GM13976 (cell line): ENCODE results near the gene PGAM2.
A peak's percentile ranks its signal among the peaks of the same experiment; 100 is the strongest.

Experiments used
- DNase-seq: peaks from one replicate; pipeline ENCODE4 v3.0.0; 2012; ENCODE audit warnings: low spot score
- in situ Hi-C: fragments of 300-500 bp; cut with MboI; formaldehyde crosslinking; loops from one replicate; pipeline ENCODE4 v1.12.0; 2022; ENCODE audit warnings: low sequenced_read_pairs, mixed read lengths, inconsistent platforms; ENCODE audit not compliant: unreplicated experiment
- TF ChIP-seq, protein P1 (sequence below): IDR thresholded peaks from 2 replicates; pipeline ENCODE4 v1.5.1; 2012; ENCODE audit warnings: borderline replicate concordance, mild to moderate bottlenecking; ENCODE audit not compliant: insufficient read depth; ENCODE audit errors: extremely low read depth, missing control alignments, control extremely low read depth

The PGAM2 gene

DNA sequence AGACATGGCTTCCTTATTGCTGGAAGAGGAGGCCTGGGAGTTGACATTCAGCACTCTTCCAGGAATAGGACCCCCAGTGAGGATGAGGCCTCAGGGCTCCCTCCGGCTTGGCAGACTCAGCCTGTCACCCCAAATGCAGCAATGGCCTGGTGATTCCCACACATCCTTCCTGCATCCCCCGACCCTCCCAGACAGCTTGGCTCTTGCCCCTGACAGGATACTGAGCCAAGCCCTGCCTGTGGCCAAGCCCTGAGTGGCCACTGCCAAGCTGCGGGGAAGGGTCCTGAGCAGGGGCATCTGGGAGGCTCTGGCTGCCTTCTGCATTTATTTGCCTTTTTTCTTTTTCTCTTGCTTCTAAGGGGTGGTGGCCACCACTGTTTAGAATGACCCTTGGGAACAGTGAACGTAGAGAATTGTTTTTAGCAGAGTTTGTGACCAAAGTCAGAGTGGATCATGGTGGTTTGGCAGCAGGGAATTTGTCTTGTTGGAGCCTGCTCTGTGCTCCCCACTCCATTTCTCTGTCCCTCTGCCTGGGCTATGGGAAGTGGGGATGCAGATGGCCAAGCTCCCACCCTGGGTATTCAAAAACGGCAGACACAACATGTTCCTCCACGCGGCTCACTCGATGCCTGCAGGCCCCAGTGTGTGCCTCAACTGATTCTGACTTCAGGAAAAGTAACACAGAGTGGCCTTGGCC is 4.3 kb downstream of the PGAM2 start:
- in situ Hi-C loops: no loop called here
- TF ChIP-seq, protein P1, sequence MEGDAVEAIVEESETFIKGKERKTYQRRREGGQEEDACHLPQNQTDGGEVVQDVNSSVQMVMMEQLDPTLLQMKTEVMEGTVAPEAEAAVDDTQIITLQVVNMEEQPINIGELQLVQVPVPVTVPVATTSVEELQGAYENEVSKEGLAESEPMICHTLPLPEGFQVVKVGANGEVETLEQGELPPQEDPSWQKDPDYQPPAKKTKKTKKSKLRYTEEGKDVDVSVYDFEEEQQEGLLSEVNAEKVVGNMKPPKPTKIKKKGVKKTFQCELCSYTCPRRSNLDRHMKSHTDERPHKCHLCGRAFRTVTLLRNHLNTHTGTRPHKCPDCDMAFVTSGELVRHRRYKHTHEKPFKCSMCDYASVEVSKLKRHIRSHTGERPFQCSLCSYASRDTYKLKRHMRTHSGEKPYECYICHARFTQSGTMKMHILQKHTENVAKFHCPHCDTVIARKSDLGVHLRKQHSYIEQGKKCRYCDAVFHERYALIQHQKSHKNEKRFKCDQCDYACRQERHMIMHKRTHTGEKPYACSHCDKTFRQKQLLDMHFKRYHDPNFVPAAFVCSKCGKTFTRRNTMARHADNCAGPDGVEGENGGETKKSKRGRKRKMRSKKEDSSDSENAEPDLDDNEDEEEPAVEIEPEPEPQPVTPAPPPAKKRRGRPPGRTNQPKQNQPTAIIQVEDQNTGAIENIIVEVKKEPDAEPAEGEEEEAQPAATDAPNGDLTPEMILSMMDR: no peak
- DNase-seq: no peak

DNA sequence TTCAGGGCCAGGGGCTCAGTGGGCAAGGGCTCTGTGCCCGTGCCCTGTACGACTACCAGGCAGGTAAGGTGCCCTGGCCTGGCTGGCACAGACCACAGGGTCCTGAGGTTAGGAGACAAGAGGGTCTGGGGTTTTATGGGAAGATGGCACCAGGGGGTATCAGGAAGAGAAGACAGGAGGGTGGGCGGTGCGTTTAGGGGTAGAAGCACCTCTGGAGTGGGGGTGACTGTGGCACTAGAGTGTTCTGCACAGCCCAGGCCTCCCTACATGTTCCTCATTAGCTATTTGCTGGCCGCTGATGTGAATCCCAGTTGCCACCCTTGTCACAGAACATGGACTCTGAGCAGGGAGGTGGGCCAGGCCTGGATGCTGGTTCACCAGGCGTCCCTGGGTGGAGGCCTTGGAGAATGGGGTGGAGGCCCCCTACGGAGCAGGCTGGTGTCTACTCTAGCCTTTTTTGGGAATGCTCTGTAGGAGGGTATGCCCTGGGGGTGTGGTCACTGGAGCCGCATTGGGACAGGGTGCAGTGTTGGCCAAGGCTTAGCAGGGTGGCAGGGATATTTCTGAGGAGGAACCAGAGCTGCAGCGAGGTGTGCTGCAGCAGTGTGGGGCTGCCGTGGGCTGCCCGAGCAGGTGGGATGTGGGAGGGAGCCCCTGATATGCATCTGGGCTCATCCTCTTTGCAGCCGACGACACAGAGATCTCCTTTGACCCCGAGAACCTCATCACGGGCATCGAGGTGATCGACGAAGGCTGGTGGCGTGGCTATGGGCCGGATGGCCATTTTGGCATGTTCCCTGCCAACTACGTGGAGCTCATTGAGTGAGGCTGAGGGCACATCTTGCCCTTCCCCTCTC is 5.0 kb downstream of the PGAM2 start:
- TF ChIP-seq, protein P1: no peak
- DNase-seq: no peak
- in situ Hi-C loops: no loop called here

DNA sequence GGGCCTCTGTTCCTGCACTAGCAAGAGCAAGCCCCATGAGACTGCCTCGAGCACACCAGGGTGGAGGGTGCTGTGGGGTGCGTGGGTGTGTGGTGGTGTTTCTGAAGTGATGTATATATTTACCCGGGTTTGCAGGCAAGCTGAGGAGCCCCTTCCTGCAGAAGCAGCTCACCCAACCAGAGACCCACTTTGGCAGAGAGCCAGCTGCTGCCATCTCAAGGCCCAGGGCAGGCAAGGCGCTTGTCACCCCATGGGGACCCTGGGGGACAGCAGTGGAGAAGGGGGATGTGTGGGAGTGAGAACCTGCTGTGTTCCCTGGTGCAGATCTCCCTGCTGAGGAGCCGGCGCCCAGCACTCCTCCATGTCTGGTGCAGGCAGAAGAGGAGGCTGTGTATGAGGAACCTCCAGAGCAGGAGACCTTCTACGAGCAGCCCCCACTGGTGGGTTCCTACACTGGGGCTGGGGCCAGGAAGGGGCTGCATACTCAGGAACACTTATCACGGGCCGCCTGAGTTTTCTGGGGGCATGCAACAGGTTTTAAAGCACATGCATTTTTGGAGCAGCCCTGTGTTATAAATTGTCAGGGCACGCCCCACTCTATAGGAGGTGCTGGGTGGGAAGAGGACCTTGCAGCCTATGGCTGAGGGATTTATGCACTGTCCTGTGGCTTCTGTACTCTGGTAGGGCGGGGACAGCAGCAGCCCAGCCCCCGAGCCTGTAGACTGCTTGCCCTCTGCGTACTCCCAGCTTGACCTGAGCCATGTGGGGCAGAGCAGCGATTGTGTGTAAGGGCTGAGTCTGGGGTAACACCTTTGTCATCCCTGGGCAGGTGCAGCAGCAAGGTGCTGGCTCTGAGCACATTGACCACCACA is 5.9 kb downstream of the PGAM2 start:
- in situ Hi-C loops: no loop called here
- peak; percentile 84 for DNase-seq
- TF ChIP-seq, protein P1: no peak

DNA sequence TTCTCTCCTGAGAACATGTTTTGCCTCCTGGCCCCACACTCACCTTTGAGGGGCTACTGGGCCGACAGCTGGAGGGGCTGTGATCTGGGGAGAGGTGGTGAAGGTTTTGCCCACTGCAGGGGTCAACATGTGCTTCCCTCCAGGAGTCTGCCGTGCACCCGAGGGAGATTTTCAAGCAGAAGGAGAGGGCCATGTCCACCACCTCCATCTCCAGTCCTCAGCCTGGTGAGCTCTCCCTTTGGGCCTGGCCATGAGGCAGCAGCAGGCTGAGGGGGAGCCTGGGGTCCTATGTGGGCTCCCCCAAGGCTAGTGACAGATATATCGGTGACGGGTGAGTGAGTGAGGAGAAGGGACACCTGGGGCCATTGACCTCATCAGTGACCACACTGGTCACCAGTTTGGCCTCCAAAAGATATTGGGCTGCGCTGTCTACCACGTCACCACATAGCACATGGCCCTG is 6.6 kb downstream of the PGAM2 start:
- in situ Hi-C loops: no loop called here
- TF ChIP-seq, protein P1: no peak
- no peak for DNase-seq

DNA sequence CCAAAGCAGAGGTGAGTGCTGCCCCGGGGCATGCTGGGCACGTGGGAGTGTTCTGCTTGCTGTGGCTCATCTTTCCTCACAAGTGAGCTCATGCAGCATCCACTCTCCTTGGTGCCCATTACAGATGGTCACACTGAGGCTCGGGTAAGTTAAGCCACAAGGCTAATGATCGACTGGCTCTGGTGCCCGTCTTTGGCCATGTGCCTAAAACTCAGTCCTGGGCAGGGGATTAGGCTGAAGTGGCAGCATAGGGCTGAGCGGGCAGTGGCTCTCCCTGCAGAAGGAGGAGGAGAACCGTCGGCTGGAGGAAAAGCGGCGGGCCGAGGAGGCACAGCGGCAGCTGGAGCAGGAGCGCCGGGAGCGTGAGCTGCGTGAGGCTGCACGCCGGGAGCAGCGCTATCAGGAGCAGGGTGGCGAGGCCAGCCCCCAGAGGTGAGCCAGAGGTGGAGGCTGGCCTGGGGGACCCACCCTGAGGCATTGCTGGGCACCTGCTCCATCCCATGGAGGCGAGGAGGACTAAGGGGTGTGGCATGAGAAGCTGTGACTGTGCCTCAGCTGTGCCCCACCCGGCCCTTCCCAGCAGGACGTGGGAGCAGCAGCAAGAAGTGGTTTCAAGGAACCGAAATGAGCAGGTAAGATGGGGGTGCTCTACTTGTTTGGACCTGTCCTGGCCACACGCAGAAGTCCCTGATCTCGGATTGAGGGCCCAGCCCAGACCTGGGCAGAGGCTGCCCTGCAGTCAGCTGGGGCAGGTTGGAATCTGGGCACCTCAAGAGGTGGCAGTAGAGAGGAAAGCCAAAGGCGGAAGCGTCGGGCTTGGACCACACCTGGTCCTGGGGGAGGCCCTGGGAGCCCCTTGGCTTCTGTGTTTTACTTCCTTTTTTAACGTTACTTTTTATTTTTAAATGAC is 7.3 kb downstream of the PGAM2 start:
- no peak for DNase-seq
- in situ Hi-C loops: no loop called here
- TF ChIP-seq, protein P1: peak; percentile 13
